HG02852 (cell line): ENCODE measurements around the gene DDX39A.
"Not testable (repeated sequence)": the region's sequence is repeated elsewhere in the genome, so short reads cannot be mapped to it uniquely, and the experiment has no call there.

Experiments
- ATAC-seq: cut with Tn5 transposase; IDR thresholded peaks from one replicate; pipeline ENCODE4 v1.9.1; 2021; ENCODE audit warnings: mild to moderate bottlenecking, moderate library complexity; ENCODE audit not compliant: unreplicated experiment

Gene DDX39A

GRCh38 chr19:14367016-14367415, 52.1 kb downstream of the DDX39A start:
- ATAC-seq, result no peak

GRCh38 chr19:14366529-14366928, 52.6 kb downstream of the DDX39A start:
- no peak for ATAC-seq

- ATAC-seq, result not testable (repeated sequence)
These were observed 55.1 kb downstream of the DDX39A start for GRCh38 chr19:14364098-14364443.

GRCh38 chr19:14363183-14364097, 55.7 kb downstream of the DDX39A start:
- no peak for ATAC-seq

GRCh38 chr19:14361824-14362223, 57.3 kb downstream of the DDX39A start:
- no peak for ATAC-seq
